ENCODE results near the gene SMIM1.
A peak's percentile ranks its signal among the peaks of the same experiment; 100 is the strongest.

Gene SMIM1

GRCh38 chr1:3772715-3773571 lies at the start of gene SMIM1:
TSS of gene SMIM1 (plus strand) at chr1:3772749. CDS start at chr1:3775374, 2,625 bp downstream.
- DNase-seq = no peak

DNA sequence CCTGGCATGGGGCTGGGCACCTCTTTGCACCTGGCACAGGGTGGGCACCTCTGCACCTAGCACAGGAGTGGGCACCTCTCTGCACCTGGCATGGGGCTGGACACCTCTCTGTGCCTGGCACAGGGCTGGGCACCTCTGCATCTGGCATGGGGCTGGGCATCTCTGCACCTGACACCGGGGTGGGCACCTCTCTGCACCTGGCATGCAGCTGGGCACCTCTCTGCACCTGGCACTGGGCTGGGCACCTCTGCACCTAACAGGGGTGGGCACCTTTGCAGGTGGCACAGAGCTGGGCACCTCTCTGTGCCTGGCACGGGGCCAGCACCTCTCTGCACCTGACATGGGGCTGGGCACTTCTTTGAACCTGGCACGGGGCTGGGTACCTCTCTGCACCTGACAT lies 49.7 kb upstream of the SMIM1 start:
- no peak for DNase-seq

DNA sequence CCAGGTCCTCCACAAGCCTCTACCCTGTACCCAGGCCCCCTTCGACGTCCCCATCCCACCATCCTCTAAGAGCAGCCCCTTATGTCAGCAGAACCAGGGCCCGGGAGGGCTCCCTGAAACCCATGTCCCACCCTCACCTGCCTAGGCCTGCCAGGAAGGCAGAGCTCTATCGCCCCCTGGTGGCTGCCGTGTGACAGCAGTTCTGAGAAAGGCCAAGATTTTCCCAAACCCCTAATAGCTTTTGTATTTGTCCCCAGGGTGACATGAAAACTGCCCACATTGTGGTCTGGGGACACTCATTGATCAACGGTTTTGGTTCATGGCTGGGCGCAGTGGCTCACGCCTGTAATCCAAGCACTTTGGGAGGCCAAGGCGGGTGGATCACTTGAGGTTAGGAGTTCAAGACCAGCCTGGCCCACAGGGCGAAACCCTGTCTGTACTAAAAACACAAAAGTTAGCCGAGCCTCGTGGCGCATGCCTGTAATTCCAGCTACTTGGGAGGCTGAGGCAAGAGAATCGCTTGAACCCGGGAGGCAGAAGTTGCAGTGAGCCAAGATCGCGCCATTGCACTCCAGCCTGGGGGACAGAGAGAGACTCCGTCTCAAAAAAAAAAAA lies 48.0 kb upstream of the SMIM1 start:
- peak; percentile 20 for DNase-seq

DNA sequence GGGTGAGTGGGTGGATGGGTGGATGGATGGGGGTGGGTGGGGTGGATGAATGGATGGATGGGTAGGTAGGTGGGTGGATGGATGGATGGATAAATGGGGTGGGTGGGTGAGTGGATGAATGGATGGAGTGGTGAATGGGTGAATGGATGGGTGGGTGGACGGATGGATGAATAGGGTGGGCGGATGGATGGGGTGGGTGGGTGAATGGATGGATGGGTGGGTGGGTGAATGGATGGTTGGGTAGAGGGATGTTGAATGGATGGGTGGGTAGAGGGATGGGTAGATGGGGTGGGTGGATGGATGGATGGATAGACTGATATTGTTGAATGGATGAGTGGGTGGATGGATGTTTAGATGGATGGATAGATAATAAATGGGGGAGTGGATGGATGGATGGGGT lies 47.2 kb upstream of the SMIM1 start:
- DNase-seq = no peak

DNA sequence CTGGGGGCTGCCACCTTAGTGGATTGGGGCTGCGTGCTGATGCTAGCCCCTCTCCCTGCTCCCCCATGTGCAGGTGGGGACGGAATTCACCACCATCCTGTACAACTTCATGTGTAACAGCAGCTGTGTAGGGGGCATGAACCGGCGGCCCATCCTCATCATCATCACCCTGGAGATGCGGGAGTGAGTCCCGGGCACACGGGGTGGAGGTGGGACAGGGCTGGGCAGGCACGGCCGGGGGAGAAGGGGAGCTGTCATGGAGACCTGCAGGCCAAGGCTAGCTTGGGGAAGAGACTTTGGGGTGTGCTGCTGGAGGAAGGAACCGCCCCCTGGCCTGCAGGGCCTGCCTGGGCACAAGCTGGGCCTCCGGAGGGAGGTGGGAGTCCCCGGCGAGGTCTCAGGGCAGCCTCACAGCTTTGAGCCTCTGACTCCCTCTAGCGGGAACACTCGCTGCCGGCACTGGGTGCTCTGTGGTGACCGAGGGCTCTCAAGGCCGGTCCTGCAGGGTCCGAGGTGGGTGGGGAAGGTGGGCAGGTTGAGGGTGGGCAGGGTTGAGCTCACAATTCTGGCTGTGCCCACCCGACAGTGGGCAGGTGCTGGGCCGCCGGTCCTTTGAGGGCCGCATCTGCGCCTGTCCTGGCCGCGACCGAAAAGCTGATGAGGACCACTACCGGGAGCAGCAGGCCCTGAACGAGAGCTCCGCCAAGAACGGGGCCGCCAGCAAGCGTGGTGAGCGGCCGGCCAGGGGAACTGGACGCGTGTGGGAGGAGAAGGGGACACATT lies 45.3 kb upstream of the SMIM1 start:
- DNase-seq = no peak

DNA sequence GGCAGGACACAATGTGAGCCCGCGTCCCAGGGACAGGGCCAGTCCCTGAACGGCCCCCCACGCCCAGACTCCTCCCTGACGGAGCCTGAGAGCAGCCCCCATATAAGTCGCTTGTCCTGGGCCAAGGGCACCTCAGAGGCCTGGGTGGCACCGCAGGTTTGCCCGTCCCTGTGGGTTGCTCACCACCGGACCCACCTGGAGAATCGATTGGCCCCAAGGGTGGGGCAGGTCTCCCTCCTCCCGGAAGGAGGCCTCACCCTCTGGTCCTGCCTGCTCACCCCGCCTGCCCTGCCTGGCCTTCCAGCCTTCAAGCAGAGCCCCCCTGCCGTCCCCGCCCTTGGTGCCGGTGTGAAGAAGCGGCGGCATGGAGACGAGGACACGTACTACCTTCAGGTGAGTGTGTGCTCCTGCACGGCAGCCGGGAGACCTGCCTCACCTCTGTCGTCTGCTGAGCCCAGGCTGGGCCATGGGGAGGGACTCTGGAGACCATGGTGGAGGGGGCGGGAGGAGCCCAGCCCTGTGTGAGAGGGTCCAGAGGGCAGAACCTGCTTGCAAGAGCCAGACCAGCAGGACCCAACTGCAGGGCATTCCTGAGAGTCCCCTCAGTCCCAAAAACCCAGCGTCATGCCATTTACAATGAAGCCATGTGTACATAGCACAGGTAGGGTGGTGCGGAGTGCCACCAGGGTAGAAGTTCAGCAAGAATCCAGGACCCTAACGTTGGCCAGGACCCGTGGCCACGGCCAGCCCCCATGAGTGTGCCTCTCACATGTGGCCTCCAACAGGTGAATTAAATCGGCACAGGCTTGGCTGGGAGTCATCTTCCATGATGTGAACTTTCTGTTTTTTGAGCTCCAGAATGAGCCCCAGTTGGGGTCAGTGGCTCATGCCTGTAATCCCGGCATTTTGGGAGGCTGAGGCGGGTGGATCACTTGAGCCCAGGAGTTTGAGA lies 44.4 kb upstream of the SMIM1 start:
- DNase-seq = no peak

GRCh38 chr1:3729594-3730542 lies 42.7 kb upstream of the SMIM1 start:
- no peak for DNase-seq

GRCh38 chr1:3730543-3731247 lies 41.9 kb upstream of the SMIM1 start:
- no peak for DNase-seq

DNA sequence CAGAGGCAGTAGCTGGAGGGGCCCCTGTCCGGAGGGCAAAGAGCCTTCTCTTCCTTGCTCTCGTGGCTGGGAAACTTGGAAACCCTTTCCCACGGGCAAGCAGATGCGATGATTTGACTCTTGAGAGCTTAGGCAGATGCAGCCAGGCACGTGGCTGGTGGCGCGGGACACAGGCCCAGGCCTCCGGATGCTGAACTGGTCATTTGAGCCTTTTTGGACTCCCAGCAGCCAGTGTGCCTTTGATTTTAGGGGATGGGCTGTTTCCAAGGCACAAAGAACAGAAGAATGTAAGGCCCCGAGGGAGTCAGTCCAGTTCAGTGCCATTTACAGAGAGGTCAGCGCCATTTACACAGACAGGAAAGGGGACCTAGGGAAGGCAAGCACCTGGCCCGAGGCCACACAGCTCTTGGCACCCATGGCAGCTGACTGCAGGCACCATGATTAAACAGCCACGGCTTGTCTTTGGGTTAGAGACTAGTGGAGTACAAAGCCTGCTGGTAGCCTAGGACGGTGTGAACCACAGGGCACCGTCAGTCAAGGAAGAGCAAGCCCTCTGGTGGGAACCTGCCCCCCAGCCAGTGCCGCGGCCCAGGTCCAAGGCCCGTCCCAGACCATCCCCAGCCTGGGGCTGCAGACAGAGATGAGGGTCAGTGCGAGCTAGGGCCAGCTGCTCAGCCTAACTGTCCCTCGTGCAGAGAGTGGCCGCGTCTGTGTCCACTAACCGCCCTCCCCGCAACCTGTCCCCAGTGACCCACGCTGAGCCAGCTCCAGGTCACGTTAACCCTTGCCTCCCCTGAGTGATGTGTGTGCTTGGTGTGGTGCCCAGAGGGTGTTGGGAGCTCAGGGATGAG lies 40.7 kb upstream of the SMIM1 start:
- DNase-seq = no peak

- no peak for DNase-seq
These were observed 40.0 kb upstream of the SMIM1 start for GRCh38 chr1:3732434-3733093.

DNA sequence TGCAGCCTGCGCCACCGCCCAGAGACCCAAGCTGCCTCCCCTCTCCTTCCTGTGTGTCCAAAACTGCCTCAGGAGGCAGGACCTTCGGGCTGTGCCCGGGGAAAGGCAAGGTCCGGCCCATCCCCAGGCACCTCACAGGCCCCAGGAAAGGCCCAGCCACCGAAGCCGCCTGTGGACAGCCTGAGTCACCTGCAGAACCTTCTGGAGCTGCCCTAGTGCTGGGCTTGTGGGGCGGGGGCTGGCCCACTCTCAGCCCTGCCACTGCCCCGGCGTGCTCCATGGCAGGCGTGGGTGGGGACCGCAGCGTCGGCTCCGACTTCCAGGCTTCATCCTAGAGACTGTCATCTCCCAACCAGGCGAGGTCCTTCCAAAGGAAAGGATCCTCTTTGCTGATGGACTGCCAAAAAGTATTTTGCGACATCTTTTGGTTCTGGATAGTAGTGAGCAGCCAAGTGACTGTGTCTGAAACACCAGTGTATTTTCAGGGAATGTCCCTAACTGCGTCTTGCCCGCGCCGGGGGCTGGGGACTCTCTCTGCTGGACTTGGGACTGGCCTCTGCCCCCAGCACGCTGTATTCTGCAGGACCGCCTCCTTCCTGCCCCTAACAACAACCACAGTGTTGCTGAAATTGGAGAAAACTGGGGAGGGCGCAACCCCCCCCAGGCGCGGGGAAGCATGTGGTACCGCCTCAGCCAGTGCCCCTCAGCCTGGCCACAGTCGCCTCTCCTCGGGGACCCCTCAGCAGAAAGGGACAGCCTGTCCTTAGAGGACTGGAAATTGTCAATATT lies 39.3 kb upstream of the SMIM1 start:
- no peak for DNase-seq

DNA sequence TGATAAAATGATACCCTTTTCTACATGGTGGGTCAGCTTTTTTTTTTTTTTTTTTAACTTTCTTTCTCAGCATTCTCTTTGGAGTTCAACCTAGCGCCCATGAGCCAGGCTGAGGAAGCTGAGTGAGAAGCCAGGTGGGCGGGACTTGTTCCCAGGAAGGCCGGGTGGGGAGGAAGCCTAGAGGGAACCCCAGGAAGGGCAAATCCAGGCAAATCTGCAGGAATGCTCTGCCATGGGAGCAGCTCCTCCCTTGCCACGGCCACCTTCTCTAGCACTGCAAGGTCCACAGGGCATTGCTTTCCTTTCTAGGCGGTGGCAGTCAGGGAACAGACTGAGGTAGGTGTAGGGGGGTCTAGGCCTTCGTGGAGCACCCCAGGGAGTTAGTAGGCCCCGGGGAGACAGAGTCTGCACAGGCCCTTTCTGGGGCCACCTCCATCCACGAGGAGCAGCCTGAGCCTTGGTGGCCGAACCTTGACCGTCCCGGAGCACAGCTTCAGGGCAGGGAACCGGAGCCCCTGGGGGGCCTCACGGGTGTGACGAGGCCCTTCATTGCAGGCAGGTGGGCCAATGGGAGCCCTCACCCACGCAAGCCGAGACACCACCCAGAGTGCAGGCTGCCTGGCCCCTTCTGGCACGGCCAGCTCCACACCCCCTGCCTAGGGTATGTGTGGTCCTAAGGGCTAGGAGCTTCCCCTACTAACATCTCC lies 38.5 kb upstream of the SMIM1 start:
- DNase-seq = no peak

GRCh38 chr1:3734602-3735001 lies 37.9 kb upstream of the SMIM1 start:
- no peak for DNase-seq

- DNase-seq = no peak
These were observed 37.4 kb upstream of the SMIM1 start for GRCh38 chr1:3735027-3735681.

DNA sequence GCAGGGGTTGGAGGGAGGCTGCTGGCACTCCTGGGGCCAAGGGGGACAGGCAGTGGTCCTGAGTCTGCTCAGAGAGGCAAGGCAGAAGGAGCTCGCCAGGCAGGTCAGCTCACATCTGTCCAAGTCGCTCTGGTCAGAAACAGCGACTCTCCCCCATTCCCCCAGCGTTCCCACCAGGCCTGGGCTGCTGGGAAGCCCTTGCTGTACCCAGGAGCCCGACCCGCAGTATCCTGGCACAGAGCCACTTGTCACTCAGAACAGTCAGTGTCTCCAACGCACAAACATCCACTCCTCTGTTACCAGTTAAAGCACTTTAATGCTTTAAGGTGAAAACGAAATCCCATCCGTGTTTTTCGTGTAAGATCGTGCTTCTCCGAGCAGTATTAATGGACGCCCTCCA lies 36.9 kb upstream of the SMIM1 start:
- DNase-seq = no peak

GRCh38 chr1:3736131-3736561 lies 36.4 kb upstream of the SMIM1 start:
- no peak for DNase-seq

- DNase-seq = no peak
These were observed 35.8 kb upstream of the SMIM1 start for GRCh38 chr1:3736708-3737107.

Measured in amniotic stem cell (primary cell).